Neutrophil (primary cell): ENCODE measurements around the gene PDE4A.
"Not testable (repeated sequence)": the region's sequence is repeated elsewhere in the genome, so short reads cannot be mapped to it uniquely, and the experiment has no call there.

Source experiments
- H3K27ac ChIP-seq: fragments of 200-600 bp; sonication (generic); 2 replicates; pipeline ENCODE4 v1.5.1; 2016; ENCODE audit warnings: mild to moderate bottlenecking, moderate library complexity
- H3K27me3 ChIP-seq: fragments of 200-600 bp; sonication (generic); 2 replicates; pipeline ENCODE4 v1.6.0; 2016; ENCODE audit warnings: mild to moderate bottlenecking
- H3K36me3 ChIP-seq: fragments of 200-600 bp; sonication (generic); 2 replicates; pipeline ENCODE4 v1.5.1; 2017
- H3K4me1 ChIP-seq, 2 experiments: fragments of 200-600 bp in 1 of 2; sonication (generic) in 1 of 2; 1 replicate in 1 of 2; 2 replicates in 1 of 2; pipeline versions ENCODE4 v1.5.1 to v1.6.1; 2013 to 2016; ENCODE audit warnings: low read depth in 1 of 2, low read length in 1 of 2, mild to moderate bottlenecking in 1 of 2, moderate library complexity in 1 of 2; ENCODE audit not compliant: control insufficient read depth in 1 of 2, insufficient read depth in 1 of 2
- H3K4me3 ChIP-seq, 2 experiments: fragments of 200-600 bp in 1 of 2; sonication (generic) in 1 of 2; 1 replicate in 1 of 2; 2 replicates in 1 of 2; pipeline ENCODE4 v1.5.1; 2013 to 2016; ENCODE audit warnings: low read depth in 1 of 2, low read length in 1 of 2, mild to moderate bottlenecking in 1 of 2, moderate library complexity in 1 of 2
- H3K9me3 ChIP-seq: fragments of 200-600 bp; sonication (generic); 2 replicates; pipeline ENCODE4 v1.5.1; 2016
- TF ChIP-seq, protein P1 (sequence below): fragments of 200-600 bp; sonication (generic); IDR thresholded peaks from 2 replicates; pipeline ENCODE4 v1.5.1; 2016; ENCODE audit warnings: antibody characterized with exemption

Gene PDE4A

DNA sequence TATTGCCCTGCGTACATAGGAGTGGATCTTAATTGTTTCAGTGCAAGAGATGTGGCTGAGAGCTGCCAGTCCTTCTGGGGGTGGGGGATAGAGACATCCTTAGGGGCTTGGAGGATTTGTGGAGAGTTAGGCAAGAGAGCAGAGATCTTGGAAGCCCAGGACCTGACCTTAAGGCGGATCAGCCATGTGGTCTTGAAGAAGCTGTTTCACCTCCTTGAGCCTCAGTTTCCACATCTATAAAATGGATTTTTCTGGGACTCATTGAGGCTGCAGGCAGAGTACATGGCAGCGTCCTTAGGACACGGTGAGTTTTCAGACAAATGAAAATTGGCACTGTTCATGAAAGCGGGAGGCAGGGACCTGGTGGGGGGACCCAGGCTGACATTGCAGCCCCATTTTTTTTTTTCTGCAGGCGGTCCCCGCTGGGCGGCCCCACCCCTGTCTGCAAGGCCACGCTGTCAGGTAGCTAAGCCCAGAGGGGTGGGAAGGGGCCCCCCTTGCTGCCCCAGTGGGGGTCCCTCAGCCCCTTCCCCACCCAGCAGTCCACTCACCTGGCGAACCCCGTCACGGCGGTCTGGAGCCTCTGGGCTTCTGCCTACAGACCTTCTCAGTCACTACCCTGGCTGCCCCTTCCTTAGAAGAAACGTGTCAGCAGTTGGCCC, 30.0 kb downstream of the PDE4A start:
- H3K27me3 ChIP-seq: peaks cover 36% of the 10 kb centered on the region
- H3K27ac ChIP-seq: no peak overlapping the region
- H3K4me3 ChIP-seq: no peak overlapping the region
- TF ChIP-seq, protein P1, sequence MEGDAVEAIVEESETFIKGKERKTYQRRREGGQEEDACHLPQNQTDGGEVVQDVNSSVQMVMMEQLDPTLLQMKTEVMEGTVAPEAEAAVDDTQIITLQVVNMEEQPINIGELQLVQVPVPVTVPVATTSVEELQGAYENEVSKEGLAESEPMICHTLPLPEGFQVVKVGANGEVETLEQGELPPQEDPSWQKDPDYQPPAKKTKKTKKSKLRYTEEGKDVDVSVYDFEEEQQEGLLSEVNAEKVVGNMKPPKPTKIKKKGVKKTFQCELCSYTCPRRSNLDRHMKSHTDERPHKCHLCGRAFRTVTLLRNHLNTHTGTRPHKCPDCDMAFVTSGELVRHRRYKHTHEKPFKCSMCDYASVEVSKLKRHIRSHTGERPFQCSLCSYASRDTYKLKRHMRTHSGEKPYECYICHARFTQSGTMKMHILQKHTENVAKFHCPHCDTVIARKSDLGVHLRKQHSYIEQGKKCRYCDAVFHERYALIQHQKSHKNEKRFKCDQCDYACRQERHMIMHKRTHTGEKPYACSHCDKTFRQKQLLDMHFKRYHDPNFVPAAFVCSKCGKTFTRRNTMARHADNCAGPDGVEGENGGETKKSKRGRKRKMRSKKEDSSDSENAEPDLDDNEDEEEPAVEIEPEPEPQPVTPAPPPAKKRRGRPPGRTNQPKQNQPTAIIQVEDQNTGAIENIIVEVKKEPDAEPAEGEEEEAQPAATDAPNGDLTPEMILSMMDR: no peak
- H3K4me1 ChIP-seq: no peaks in the 10 kb centered on the region
- no peaks in the 10 kb centered on the region for H3K36me3 ChIP-seq
- H3K9me3 ChIP-seq: no peaks in the 10 kb centered on the region

DNA sequence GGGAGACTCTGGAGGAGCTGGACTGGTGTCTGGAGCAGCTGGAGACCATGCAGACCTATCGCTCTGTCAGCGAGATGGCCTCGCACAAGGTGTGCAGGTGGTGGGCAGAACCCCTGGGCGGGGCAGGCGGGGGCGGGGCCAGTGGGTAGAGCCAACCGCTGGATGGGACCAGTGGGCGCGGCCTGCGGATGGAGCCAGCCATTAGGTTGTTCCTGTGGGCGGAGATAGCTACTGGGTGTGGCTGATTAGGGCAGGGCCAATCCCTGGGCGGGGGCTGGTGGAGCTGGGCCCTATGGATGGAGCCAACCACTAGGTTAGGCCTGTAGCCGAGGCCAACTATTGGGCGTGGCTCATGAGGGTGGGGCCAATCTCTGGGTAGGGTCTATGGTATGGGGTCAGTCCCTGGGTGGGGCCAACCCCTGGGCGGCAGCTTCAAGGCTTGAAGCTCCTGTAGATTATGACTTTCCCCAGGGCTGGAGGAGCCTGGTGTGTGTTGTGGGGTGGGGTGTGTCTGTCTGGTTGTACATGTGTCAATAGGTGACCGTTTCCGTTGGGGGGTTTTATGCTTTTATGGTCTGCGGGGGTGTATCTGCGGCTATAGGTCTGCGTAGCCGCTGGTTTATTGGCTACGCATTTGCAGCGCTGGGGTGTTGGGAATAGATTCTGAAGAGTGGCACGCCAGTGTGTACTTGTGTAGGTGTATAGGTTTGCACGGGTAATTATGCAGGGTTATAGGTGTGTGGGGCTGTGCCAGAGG, 30.7 kb downstream of the PDE4A start:
- H3K4me1 ChIP-seq: no peaks in the 10 kb centered on the region
- no peaks in the 10 kb centered on the region for H3K9me3 ChIP-seq
- no peak overlapping the region for H3K4me3 ChIP-seq
- no peaks in the 10 kb centered on the region for H3K36me3 ChIP-seq
- no peak overlapping the region for H3K27ac ChIP-seq
- peaks cover 36% of the 10 kb centered on the region for H3K27me3 ChIP-seq
- TF ChIP-seq, protein P1: no peak

DNA sequence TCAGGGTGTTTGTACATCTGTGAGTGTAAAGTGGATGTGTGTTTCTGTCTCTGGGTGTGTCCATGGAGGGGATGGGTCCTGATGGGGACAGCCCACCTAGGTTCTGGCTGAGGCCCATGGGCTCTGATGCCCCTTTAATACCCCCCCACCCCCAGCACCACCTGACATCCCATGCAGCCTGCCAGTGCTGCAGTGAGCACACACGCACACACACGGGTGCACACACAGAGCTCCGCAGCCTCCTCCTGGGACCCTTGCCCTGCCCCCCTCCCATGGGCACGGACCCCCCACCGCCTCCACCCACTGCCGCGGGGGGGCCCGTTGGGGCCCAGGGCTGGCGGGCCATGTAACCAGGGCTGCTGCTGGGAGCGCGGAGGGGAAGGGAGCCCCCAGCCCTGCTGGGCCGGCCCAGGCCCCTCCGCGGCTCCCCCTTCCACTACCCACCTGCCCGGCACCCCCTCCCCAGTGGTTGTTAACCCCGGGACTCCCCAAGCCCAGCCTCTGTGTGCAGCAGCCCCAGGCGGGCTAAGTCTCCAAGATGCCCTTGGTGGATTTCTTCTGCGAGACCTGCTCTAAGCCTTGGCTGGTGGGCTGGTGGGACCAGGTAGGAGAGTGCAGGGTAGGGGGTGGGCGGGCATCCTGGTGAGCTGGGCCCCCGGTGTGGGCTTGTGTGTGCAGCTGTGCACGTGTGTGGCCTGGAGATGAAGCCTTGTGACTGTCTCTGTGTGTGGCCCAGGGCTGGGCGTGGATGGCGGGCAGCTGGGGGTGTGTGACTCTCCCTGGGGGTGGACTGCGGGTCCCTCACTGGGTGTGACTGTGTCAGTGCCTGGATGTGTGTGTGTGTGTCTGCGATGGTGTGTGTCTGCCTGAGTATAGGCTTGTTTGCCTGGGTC, 32.6 kb downstream of the PDE4A start:
- Histone ChIP-seq H3K27ac (no peak overlapping the region), H3K4me1 (no peaks in the 10 kb centered on the region), H3K4me3 (no peak overlapping the region), H3K36me3 (no peaks in the 10 kb centered on the region), H3K9me3 (no peaks in the 10 kb centered on the region), H3K27me3 (peaks cover 50% of the 10 kb centered on the region)
- TF ChIP-seq, protein P1: no peak

DNA sequence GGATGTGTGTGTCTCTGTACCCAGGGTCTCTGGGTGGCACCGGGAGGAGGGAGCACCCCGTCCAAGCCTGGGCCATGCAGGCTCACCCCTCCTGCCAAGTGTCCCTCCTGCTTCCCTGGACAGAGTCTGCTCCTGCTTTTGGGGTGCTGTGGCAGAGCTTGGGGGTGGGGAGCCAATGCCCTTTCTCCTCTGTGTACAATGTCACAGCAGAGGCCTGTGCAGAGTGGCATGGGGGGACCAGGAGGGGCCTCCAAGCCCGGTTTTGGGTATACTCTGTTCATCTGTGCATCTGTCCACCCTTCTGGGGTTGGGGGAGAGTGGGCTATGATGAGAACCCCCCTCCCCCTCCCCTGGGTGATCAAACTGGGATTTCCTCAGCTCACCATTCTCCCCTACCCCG, 33.5 kb downstream of the PDE4A start:
- Histone ChIP-seq H3K36me3 (no peaks in the 10 kb centered on the region), H3K27ac (no peak overlapping the region)
- TF ChIP-seq, protein P1: no peak

DNA sequence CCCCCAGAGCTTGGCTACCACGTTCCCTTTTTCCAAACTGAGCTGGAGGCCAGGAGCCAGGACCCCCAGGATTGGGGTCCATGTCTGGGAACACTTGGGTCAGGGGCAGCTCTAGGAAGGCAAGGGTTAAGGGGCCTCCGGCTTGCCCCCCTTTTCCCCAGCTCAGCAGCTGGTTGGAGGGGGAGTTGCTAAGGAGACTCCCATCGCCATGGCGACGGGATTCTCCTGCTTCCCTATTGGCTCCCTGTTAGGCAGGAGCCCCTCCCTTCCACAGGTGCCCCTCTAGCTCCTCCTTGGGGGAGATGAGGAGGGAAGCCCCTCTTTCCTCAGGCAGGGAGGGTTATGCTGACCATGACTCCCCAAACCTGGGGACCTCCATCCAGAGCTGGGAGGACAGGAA, 33.9 kb downstream of the PDE4A start:
- Histone ChIP-seq H3K27ac (no peak overlapping the region), H3K4me1 (no peaks in the 10 kb centered on the region), H3K9me3 (no peaks in the 10 kb centered on the region), H3K4me3 (no peak overlapping the region), H3K27me3 (peaks cover 57% of the 10 kb centered on the region), H3K36me3 (no peaks in the 10 kb centered on the region)
- TF ChIP-seq, protein P1: no peak

More for the DNA sequence above, 33.5 kb downstream of the PDE4A start:
- H3K4me1 ChIP-seq: no peaks in the 10 kb centered on the region
- no peak overlapping the region for H3K4me3 ChIP-seq
- H3K9me3 ChIP-seq: no peaks in the 10 kb centered on the region
- peaks cover 54% of the 10 kb centered on the region for H3K27me3 ChIP-seq

DNA sequence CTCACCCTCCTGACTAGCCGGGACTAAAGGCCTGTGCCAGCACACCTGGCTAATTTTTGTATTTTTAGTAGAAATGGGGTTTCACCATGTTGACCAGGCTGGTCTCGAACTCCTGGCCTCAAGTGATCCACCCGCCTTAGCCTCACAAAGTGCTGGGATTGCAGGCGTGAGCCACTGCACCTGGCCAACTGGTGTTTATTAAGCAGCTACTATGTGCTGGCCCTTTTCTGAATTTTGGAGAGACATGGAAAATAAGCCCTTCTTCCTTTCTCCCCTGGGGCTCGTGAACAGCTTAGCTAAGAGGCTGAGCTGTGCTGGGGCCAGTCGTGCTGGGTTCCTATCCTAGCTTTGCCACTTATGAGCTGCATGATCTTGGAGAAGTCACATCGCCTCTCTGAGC, 38.4 kb downstream of the PDE4A start:
- H3K36me3 ChIP-seq, H3K4me1 ChIP-seq, H3K4me3 ChIP-seq, H3K9me3 ChIP-seq, H3K27ac ChIP-seq: not testable (repeated sequence)
- H3K27me3 ChIP-seq: peaks cover 62% of the 10 kb centered on the region
